ENCODE measurements around the gene CABP2.
"Not testable (repeated sequence)": the region's sequence is repeated elsewhere in the genome, so short reads cannot be mapped to it uniquely, and the experiment has no call there.

- TF ChIP-seq EZH2 (IDR thresholded peaks at IDR 0.05; ENCODE audit: borderline replicate concordance, low read length); CTCF (IDR thresholded peaks at IDR 0.05; ENCODE audit: low read length): not testable (repeated sequence)
These were observed 46.6 kb downstream of the CABP2 start for GRCh38 chr11:67476692-67477091.
